ENCODE data around the gene TRABD2B.

The TRABD2B gene

DNA sequence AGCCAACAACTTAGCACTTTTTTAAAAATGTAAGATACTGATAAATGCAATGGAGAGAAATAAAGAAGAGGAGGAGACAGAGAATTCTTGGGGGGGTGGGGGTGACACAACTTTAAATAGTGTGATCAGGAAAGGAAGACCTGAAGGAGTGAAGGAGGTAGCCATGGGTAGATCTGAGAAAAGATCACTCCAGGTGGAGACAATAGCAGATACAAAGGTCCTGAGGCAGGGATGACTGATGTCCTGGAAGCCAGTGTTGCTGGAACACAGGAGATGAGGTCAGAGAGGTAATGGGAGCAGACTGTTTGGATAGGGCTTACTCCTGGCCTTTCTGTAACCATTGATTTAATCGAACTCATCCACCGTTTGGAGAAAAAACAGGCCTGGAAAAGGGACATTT lies 24.6 kb upstream of the TRABD2B start:
- DNase-seq = no peak

- no peak for DNase-seq
Observed at GRCh38 chr1:48019714-48020315, 22.6 kb upstream of the TRABD2B start.

GRCh38 chr1:48018799-48019198 lies 21.6 kb upstream of the TRABD2B start:
- DNase-seq = no peak

GRCh38 chr1:48017716-48018115 lies 20.5 kb upstream of the TRABD2B start:
- DNase-seq = no peak

DNA sequence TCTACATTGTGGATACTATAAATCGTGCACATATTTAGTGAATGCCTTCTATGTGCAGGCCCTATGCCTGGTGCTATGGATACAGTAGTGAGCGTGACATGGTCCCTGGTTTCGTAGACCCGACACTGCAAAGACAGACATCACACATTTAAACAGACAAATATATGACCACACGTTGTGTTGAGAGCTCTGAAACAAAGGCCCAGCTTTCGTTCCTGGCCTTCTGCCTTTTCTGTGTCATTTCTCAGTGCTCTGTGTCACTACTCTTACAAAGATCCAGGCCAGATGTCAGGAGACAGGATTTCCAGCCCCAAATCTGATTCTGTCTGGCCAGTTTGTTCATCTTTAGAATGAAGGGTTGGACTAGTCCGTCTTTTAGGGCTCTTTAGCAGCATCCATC lies 19.3 kb upstream of the TRABD2B start:
- DNase-seq = no peak

GRCh38 chr1:48013270-48013669 lies 16.1 kb upstream of the TRABD2B start:
- DNase-seq = no peak

DNA sequence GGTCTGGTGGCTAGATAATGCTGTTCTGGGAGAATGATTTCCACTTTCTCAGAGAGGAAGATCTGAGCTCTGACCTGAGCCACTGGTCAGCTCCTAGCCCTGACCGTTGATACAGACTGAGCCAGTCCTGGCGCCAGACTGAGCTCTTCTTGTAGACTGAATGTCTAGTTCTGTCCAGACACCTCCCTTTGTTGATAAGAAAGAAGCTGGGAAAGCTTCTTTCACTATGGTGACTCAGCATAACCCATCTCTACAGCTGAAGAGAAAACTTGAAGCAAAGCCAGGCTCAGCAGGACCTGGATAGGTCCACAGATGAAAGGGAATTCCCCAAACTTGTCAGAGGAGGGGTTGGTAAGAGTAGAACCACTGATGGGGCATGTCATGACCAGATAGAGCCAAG lies 9.9 kb upstream of the TRABD2B start:
- DNase-seq = no peak

DNA sequence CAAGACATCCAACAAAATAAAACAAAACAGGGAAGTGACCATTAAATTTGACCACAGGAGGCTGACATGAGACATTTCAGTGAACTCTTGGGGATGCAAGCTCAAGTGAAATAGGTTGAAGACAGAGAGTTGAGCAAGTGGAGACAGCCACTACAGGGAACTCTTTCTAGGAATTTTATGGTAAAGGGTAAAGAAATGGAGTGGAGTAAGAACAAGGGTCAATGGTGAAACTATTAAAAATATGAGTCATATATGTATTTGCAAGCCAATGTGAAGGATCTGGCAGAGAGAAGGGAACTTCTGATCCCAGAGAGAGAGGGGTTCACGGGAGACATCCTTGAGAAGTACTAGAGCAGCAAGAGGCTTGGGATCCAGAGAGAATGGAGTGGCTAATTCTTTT lies 9.1 kb upstream of the TRABD2B start:
- no peak for DNase-seq

DNA sequence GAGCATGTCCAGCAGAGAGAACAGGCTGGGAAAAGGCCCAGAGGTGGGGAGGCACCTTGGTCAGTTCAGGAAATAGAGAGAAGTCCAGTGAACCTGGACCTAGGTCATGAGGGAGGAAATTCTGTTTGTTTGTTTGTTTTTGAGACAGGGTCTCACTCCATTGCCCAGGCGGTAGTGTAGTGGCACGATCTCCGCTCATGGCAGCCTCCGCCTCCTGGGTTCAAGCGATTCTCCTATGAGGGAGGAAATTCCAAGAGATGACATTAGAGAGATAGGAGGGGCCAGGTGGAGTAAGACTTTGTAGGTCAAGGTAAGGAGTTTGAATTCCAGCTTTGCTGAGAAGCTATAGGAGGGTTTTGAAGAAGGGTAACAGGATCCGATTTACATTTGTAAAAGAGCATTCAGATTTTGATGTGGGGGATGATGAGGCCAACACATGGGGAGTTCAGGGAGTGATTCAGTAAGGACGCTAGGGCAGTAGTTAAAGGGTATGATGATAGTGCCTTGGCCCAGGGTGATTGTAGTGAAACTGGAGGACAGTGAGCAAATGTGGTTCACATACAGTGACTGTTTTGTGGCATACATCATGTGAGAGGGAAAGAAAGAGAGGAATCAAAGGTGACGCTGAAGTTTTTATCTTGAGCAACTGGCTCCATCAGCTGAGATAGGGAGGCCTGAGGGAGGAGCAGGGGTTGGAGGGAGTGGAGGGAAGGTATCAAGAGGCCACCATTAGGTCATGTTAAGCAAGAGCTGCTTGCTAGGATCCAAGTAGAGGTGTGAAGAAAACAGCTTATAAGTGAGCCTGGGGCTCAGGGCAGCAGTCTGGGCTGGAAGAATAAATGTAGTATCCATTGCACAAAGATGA lies 8.3 kb upstream of the TRABD2B start:
- no peak for DNase-seq

GRCh38 chr1:48003741-48004531 lies 6.8 kb upstream of the TRABD2B start:
- DNase-seq = no peak

GRCh38 chr1:48002142-48002541 lies 5.0 kb upstream of the TRABD2B start:
- no peak for DNase-seq

GRCh38 chr1:48001696-48002095 lies 4.5 kb upstream of the TRABD2B start:
- DNase-seq = no peak

DNA sequence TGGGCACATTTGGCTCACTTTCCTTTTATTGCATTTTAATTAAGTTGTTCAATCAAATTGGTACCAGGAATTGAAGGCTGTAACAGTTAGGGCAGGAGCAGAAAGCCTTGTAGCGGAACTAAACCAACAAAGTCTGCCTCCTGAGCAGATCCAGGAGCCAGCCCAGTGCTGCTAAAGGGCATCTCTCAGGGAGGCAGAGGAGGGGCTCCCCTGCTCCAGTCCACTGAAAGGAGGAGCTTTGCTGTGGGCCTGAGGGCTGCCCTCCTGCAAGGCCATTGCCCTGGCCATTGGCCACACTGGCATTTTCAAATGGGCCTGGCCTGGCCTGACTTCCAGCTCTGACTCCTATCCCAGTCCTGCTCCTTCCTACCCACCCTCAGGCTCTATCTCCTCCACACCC lies 3.7 kb upstream of the TRABD2B start:
- no peak for DNase-seq

GRCh38 chr1:47999097-47999496 lies 1.9 kb upstream of the TRABD2B start:
- no peak for DNase-seq

GRCh38 chr1:47998396-47998990 lies 1.3 kb upstream of the TRABD2B start:
- DNase-seq = no peak

DNA sequence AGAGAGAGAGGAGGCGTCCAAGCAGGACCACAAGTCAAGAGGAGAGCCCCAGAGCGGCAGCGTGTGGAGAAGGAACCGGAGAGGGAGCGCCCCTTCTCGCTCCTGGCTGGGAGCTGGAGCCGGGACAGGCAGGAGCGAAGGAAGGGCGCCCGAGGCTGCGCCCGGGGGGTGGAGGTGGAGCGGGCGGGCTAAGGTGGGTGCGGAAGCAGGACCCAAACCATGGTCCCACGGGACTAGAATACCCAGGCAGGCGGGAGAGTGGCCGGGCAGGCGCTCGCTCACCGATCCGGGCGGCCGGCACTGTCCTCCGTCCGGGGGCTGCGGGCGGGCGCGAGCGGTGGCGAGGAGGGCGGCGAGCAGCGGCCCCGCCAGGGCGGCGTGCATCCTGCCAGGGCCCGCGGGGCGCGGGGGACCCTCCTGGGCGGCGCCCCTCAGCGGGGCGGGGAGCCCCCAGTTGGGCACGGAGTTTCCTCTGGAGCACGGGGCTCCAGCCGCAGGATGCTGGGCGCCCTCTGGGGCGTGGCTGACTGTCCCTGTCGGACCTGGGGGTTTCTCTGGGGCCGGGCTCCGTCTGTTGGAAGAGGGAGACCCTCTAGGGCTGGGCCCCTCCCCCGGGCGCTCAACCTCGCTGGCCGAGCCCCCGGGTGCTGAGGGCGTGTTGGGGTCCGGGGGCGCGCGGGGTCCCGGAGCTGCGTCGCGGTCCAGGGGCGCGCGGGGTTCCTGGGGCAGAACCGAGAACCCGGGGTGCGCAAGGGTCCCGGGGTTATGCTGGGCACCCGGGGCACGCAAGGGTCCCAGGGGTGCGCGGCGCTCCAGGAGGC lies 569 bp downstream of the TRABD2B start:
- no peak for DNase-seq

GRCh38 chr1:47996060-47996405 lies 1.2 kb downstream of the TRABD2B start:
- no peak for DNase-seq

- no peak for DNase-seq
Observed at GRCh38 chr1:47995306-47996050, 1.7 kb downstream of the TRABD2B start.

DNA sequence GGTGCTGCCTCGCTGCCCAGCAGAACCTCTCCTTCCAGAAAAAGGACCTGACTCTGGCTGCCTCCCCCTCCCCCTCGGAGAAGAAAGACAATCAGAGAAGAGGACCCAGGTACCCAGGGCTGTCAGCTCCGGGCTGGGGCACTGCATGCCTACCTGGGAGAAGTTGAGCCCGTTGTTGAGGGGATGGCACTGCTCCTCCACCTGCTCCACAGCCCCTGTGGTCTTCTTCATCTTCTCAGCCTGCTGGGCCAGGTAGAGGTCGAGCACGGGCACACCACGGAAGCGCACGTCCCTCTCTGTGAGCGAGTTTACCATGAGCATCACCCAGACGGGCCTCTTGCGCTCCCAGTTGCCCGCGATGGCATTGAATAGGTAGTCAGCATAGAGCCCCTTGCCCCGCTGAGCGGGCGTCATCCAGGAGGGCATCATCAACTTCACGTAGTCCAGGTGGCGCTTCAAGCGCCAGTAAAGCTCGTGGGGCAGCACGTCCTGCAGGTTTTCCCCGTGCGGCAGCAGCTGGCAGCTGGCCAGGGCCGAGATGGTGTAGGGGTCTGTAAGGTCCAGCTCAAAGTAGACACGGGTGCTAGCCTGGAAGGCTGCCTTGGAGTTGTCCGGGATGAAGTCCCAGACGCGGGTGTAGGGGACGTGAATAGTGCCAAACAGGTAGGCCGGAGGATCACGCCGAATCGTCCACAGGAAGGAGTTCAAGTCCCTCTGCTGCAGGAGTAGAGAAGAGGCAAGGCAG lies 3.1 kb downstream of the TRABD2B start:
- no peak for DNase-seq

DNA sequence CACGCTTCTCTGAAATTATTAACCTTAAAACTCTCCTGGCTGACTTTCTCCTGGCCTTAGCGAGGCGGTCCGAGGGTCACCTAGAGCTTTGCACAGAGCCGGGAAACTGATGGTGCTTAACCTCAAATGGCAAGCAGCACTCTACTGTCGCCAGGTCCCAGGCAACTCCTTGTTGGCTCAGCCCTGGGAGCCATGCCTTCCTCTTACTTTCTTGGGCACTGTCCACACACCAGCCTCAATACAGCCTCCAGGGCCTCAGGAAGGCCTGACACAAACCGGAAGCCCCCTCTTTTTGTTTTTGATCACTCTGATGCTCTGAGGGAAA lies 3.8 kb downstream of the TRABD2B start:
- DNase-seq = no peak

- no peak for DNase-seq
Observed at GRCh38 chr1:47992720-47993415, 4.3 kb downstream of the TRABD2B start.

Data from effector CD8-positive, alpha-beta T cell (primary cell).